HG03196 (cell line): ENCODE data around the gene WDR62.

Experiments used
- ATAC-seq: cut with Tn5 transposase; IDR thresholded peaks from one replicate; pipeline ENCODE4 v1.9.1; 2021; ENCODE audit not compliant: unreplicated experiment

Gene WDR62

DNA sequence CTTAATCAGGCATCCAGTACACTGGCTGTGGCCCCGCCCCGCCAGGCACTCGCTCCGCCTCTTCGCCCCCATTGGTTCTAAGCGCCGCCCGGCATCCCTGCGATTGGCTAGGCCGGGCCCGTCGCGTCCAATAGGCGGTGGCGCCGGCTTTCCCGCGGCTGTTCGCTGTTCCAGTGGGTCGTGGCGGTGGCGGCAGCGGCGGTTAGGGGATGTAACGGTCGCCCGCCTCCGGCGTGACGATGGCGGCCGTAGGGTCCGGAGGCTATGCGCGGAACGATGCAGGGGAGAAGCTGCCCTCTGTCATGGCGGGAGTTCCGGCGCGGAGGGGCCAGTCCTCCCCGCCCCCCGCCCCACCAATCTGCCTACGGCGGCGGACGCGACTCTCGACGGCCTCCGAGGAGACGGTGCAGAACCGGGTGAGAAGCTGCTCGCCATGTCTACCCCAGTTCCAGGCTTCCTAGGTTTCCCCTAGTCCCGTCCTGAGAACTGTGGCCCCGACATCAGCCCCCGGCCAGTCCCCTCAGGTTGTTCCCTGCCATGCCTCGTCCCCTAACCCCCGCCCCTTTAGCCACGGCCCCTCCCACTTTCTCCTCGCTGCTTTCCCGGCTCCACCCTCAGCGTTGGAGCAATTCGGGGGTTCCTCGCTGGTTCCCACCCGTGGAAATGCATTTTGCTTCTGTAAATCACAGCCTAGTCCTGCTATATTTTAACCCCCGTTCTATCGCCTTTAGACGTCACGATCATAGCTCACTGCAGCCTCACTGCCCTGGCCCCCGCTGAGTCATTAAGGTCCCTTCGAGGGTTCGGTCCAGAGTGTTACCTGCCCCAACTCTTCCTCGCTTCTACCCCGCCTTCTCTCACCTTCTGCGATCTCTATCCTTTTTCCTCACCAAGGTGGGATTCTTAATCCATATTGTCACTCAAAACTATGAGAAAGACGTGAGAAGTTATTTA, at the start of gene WDR62:
Gene WDR62 (plus strand): TSS at position 165 of the 954 bp plus-strand sequence. CDS start 75 bp downstream, at position 240.
- ATAC-seq: peak; percentile 64

- ATAC-seq: no peak
These were observed 47.7 kb upstream of the WDR62 start for GRCh38 chr19:36006955-36007354.

GRCh38 chr19:36008336-36008978, 46.2 kb upstream of the WDR62 start, which contains the start of gene SYNE4:
Gene SYNE4 (minus strand): TSS chr19:36008813. CDS start chr19:36008681, 132 bp downstream.
- no peak for ATAC-seq

- no peak for ATAC-seq
These were observed 45.5 kb upstream of the WDR62 start for GRCh38 chr19:36009220-36009619.

DNA sequence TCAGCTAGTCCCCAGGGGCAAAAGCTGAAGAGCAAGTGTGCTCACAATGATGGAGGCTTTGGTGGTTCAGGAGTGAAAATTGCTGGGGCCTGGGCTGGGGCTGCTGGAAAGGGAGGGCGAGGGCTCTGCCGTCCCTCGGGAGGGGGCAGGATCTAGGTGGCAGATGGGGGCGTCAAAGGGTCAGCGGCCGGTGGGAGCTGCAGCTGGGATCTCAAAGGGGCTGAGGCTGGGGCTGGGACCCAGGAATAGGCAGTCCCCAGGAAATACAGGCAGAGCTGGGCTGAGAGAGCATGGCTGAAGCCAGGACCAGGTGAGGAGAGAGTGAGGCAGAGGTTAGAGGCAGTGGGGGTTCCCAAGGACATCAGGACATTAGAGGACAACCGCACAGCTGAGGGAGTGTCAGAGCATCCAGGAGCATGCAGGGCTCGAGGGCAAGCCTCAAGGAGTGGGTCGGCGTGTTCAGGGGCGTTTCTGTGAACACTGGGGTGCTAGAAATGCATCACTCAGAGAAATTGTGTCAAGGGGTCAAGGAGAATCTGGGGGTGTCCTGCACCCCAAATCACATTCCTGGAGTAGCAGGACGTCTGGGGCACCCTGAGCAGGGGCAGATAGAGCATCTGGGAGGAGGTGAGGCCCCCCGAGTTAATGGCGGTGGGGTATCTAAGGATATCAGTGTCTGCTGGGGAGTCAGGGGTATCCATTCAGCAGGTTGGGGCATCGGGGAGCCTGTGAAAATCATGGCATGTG, 44.9 kb upstream of the WDR62 start:
- no peak for ATAC-seq

DNA sequence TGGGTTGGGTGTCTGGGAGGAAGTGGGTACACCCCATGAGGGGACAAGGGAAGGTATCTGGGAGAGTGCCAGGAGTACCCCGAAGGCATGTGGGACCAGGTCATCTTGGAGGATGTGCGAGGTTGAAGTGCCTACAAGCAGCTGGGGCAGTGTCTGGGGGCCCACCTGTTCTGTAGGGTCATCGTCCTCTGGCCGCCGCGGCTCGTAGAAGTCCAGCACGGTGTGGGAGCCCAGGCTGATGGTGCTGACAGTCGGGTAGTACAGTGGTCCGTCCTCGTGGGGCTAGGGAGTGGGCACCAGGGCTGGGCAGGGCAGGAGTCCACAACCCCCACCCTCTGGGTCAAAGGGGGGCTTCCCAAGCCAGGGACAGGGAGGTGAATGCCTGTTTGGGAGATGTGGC, 44.3 kb upstream of the WDR62 start:
- no peak for ATAC-seq

DNA sequence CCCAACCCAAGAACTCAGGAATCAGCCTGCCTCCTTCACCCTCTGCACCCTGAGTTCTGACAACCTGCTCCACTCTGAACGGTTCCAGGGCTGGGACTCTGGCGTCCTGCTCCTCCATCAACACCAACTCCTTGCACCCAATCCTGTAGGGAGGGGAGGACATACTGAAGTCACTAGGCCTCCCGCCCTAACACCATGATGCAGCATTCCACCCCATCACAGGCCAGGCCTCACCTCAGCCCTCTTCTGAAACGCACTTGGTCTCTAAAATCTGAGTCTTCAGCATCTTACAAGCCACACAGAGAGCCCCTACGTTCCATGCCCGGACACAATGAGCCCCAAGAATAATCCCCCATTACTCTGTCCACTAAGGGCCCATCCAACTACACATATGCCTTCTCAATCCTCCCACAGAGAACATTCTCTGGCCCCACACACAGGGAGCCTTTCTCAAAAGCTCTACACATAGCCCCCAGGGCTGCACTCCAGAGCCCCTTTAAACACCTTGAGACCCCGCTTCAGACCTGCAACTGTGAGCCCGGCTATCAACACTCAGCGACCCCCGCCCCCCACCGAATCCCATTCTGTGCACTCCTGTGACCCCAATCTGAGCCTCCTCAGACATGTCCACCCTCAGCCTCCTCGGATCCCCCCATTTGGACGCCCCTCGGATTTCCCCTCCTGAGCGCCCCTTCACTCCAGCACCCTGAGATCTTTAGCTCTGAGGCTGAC, 41.3 kb upstream of the WDR62 start:
- no peak for ATAC-seq

- ATAC-seq: peak; percentile 92
These were observed 40.4 kb upstream of the WDR62 start, which contains the start of gene ALKBH6 for GRCh38 chr19:36014012-36014924. Gene ALKBH6 (minus strand): TSS chr19:36014213. CDS start chr19:36013397, 816 bp downstream.

DNA sequence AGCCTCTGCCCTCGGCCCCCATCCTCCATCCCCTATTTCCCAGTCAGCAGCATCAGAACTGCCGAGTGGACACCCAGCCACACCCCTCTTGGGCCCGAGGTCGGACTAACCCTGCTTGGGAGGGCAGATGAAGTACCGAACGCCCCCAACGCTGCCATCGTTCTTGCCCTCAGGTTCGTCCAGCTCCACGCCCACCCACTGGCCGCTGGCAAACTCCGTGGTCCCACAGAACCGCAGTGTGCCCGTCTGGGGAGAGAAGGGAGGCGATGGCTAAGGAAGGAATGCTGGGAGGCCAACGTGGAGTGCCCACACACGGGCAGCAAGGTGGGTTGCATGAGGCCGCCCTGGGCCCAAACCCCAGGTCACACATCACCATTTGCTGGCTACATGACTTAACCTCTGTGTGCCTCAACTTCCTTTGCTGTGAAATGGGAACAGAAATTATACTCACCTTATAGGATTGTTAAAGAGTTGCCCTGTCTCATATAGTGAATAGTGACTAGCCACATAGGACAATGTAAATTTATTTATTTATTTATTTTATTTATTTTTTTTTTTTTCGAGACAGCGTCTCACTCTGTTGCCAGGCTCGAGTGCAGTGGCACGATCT, 35.5 kb upstream of the WDR62 start:
- no peak for ATAC-seq

- ATAC-seq: no peak
These were observed 31.3 kb upstream of the WDR62 start for GRCh38 chr19:36023432-36023831.

- no peak for ATAC-seq
These were observed 29.2 kb upstream of the WDR62 start for GRCh38 chr19:36025541-36025940.

DNA sequence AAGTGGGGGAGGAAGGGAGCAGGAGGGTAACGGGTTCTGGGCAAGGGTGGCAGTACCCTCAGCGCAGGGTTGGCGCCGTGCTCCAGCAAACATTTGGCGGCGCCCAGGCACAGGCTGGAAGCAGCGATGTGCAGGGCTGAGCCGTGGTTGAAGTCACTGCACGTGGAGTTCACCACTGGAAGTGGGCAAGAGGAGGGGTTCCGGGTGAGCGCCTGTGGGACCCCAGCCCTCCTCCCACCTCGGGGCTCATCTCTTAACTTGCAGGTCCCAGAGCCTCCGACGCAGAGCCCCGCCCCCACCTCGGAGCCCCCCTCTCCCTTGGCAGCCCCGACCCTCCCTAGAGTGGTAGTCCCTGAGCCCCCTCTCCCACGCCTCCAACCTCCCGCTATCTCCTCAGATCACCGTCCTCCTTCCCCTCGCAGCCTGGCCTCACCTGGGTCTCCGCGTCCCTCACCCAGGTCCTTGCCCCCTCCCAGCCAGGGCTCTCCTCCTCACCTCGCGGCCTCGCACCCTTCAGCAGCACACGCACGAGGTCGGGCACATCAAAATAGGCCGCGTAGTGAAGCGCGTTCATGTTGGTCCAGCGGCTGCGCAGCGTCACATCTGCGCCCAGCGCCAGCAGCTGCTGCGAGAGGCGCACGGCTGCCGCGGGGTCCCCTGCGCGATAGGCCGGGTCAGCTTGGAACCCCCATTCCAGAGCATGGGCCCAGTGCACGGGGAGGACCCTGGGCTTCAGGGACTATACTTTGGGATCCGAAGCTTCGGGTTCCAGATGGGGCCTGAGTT, 28.4 kb upstream of the WDR62 start:
- no peak for ATAC-seq

DNA sequence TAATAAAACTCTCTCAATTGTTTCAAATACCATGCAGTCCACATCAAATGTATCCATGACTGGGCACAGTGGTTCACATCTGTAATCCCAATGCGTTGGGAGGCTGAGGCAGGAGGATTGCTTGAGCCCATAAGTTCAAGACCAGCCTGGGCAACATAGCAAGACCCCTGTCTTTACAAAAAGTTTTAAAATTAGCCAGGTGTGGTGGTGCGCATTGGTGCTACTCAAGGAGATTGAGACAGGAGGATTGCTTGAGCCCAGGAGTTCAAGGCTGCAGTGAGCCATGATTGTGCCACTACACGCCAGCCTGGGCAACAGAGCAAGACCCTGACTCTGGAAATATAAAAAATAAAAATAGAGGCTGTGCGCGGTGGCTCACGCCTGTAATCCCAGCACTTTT, 27.0 kb upstream of the WDR62 start:
- no peak for ATAC-seq

DNA sequence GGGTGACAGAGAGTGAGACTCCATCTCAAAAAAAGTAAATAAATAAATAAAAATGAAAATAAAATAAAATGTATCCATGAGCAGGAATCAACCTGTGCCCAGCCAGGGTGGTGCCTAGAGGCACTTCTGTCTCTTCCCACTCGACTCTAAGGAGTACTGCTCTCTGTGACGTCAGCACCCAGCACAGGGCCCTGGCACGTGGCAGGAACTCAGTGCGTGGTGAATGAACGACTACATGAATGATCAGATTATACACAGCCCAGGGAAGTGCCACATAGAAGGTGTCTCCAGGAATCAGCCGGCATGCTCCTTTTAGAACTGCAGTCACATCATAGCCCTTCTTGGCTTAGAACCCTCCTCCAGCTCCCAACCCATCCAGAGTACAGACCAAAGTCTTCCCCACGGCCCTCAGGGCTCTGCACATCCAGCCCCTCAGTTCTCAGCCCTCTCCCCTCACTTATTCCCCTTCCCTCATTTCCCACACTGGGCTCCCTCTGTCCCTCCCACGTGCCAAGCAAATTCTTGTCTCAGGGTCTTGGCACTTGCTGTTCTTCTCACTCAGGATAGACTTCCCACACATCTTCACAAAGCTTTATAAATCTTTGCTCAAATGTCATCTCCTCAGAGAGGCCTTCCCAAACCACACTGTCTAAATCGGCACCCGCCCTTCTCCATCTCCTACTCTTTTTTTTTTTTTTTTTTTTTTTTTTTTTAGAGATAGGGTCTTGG, 26.2 kb upstream of the WDR62 start:
- ATAC-seq: no peak

GRCh38 chr19:36030264-36031148, 24.2 kb upstream of the WDR62 start:
- no peak for ATAC-seq

DNA sequence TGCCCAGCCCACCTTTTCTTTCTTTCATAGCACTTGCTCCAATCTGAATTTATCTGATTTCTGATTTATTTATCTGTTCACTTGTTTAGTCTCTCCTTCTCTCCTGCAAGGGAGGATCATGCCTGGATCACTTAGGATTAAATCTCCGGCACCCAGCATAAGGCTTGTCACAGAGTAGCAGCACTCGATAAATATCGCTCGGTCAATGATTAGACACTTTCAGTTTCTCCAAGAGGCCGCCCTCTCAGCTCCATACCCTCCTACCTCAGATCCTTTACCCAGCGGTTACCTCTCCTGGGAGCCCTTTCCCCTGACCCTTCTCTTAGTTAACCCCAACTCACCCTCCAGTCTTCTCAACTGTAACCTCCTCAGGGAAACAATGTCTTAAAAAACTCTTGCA, 23.4 kb upstream of the WDR62 start:
- ATAC-seq: no peak
